Stimulated activated CD4-positive, alpha-beta T cell treated with anti-CD3 and anti-CD28 coated beads, Interleukin-4, amount 100 ng/mL, for 24 hours (primary cell): ENCODE results near the gene ADCY4.
A peak's percentile ranks its signal among the peaks of the same experiment; 100 is the strongest.

Experiments used
- DNase-seq: peaks from one replicate; pipeline ENCODE4 v3.0.0-alpha.2; 2020

The ADCY4 gene

GRCh38 chr14:24271134-24271833, 63.6 kb downstream of the ADCY4 start, which contains the start of gene RABGGTA:
RABGGTA (minus strand) TSS chr14:24271597; CDS start chr14:24271115, 482 bp downstream.
- DNase-seq = peak; percentile 89

DNA sequence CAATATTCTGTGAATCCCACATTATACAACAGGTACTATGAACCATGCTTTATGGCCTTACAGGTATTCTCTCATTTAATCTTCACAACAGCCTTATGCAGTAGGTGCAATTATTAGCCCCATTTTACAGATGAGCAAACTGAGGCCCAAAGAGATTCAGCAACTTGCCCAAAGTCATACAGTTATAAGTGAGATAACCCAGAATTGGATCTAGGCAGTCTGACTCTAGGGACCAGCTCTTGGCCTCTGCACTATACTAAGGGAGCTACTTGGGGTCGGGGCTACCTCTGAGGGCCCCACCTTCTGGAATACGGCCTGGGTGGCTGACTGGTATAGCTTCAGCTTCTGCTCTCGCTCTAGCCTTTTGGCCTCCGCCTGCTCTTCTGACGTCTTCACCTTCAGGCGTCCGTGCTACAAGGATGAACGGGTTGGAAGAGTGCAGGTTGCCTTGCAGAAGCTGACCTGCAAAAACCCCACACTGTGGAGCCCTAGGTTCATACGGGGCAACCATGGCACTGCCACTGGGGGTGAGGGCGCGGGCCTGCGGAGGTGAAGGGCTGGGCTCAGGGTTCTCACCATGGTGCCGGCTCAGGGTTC, 64.2 kb downstream of the ADCY4 start:
- DNase-seq = no peak

GRCh38 chr14:24269910-24270536, 64.8 kb downstream of the ADCY4 start:
- no peak for DNase-seq

DNA sequence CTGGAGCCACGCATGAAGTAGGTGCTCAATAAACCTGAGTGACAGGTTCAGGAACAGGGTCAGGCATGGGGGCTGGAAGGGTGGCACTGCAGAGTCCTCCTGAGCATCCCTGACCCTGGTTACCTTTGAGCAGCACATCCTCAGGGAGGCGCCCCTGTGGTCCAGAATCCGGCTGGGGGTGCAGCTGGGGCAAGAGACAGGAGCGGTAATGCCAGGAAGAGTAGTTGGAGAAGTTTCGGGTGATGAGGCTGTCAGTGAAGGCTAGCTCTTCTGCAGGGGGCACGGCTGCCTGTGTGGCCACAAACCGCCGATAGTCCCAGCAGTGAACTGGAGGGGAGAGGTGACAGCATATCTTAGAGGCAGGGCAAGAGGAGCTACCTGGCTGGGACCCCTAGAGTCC, 65.5 kb downstream of the ADCY4 start:
- no peak for DNase-seq
